ENCODE results near the gene CTNNBIP1. TPM values are rescaled to one million over a fixed set of nuclear protein-coding genes. Genes with fewer than 3 reads are reported as not detected.
"Not testable (repeated sequence)": the region's sequence is repeated elsewhere in the genome, so short reads cannot be mapped to it uniquely, and the experiment has no call there.

CTNNBIP1 gene
- total and polyA plus RNA-seq, 4 donors, result 6.7 to 10.6 (median 9.6) TPM

- Histone ChIP-seq H3K9ac (ENCODE audit: low read depth in 1 of 2, low read length in 2 of 2) (no peak overlapping the region), H3K36me3 (ENCODE audit: control insufficient read depth in 4 of 4, insufficient read depth in 3 of 4, low read depth in 1 of 4, low read length in 3 of 4) (no peaks in the 10 kb centered on the region), H3K27me3 (ENCODE audit: control insufficient read depth in 4 of 4, insufficient read depth in 4 of 4, low read length in 3 of 4) (no peaks in the 10 kb centered on the region), H3K27ac (ENCODE audit: low read depth in 1 of 2, low read length in 2 of 2) (no peak overlapping the region), H3K9me3 (ENCODE audit: control insufficient read depth in 4 of 4, low read length in 3 of 4) (no peaks in the 10 kb centered on the region), H3K4me3 (ENCODE audit: low read depth in 1 of 3, low read length in 3 of 3) (no peak overlapping the region), H3K4me1 (ENCODE audit: control insufficient read depth in 4 of 4, insufficient read depth in 4 of 4, low read length in 3 of 4) (no peaks in the 10 kb centered on the region)
- DNase-seq (ENCODE audit: low spot score), result no peak
- 85% methylated on average over 12 of the region's 12 CpGs for WGBS
- TF ChIP-seq YY1 (IDR thresholded peaks at IDR 0.05) (no peak), RAD21 (IDR thresholded peaks at IDR 0.05) (no peak), NR2F2 (IDR thresholded peaks at IDR 0.05) (no peak), CTCF (IDR thresholded peaks at IDR 0.05; ENCODE audit: low read depth, low read length, missing input control) (no peak), TAF1 (conservative IDR thresholded peaks at IDR 0.05) (no peak), SP1 (IDR thresholded peaks at IDR 0.05) (no peak), EGR1 (IDR thresholded peaks at IDR 0.05; ENCODE audit: low read depth in 2 of 2) (no peak), HNF4A (conservative IDR thresholded peaks at IDR 0.05) (no peak), HNF4G (IDR thresholded peaks at IDR 0.05) (no peak), GABPA (IDR thresholded peaks at IDR 0.05 in 1 of 2, conservative IDR thresholded peaks at IDR 0.05 in 1 of 2) (no peak), REST (IDR thresholded peaks at IDR 0.05) (no peak), RXRA (IDR thresholded peaks at IDR 0.05) (no peak), JUND (IDR thresholded peaks at IDR 0.05) (no peak), FOXA1 (IDR thresholded peaks at IDR 0.05) (no peak), FOXA2 (IDR thresholded peaks at IDR 0.05) (no peak)
- TF ChIP-seq, protein P1, sequence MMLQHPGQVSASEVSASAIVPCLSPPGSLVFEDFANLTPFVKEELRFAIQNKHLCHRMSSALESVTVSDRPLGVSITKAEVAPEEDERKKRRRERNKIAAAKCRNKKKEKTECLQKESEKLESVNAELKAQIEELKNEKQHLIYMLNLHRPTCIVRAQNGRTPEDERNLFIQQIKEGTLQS (IDR thresholded peaks at IDR 0.05), result no peak
- TF ChIP-seq, protein P2, sequence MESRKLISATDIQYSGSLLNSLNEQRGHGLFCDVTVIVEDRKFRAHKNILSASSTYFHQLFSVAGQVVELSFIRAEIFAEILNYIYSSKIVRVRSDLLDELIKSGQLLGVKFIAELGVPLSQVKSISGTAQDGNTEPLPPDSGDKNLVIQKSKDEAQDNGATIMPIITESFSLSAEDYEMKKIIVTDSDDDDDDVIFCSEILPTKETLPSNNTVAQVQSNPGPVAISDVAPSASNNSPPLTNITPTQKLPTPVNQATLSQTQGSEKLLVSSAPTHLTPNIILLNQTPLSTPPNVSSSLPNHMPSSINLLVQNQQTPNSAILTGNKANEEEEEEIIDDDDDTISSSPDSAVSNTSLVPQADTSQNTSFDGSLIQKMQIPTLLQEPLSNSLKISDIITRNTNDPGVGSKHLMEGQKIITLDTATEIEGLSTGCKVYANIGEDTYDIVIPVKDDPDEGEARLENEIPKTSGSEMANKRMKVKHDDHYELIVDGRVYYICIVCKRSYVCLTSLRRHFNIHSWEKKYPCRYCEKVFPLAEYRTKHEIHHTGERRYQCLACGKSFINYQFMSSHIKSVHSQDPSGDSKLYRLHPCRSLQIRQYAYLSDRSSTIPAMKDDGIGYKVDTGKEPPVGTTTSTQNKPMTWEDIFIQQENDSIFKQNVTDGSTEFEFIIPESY (IDR thresholded peaks at IDR 0.05), result no peak
- TF ChIP-seq, protein P3, sequence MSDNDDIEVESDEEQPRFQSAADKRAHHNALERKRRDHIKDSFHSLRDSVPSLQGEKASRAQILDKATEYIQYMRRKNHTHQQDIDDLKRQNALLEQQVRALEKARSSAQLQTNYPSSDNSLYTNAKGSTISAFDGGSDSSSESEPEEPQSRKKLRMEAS (IDR thresholded peaks at IDR 0.05), result no peak
Measured at GRCh38 chr1:9807541-9807940, 102.5 kb downstream of the CTNNBIP1 start.

- H3K27me3 ChIP-seq (ENCODE audit: control insufficient read depth in 4 of 4, insufficient read depth in 4 of 4, low read length in 3 of 4); H3K36me3 ChIP-seq (ENCODE audit: control insufficient read depth in 4 of 4, insufficient read depth in 3 of 4, low read depth in 1 of 4, low read length in 3 of 4); H3K4me3 ChIP-seq (ENCODE audit: low read depth in 1 of 3, low read length in 3 of 3); H3K27ac ChIP-seq (ENCODE audit: low read depth in 1 of 2, low read length in 2 of 2); DNase-seq (ENCODE audit: low spot score); H3K9me3 ChIP-seq (ENCODE audit: control insufficient read depth in 4 of 4, low read length in 3 of 4); H3K4me1 ChIP-seq (ENCODE audit: control insufficient read depth in 4 of 4, insufficient read depth in 4 of 4, low read length in 3 of 4); H3K9ac ChIP-seq (ENCODE audit: low read depth in 1 of 2, low read length in 2 of 2): not testable (repeated sequence)
- 86% methylated on average over 5 of the region's 5 CpGs for WGBS
Measured at GRCh38 chr1:9805972-9806371, 104.1 kb downstream of the CTNNBIP1 start.

Data from liver (tissue), 9 donors.